Stimulated activated naive CD4-positive, alpha-beta T cell (primary cell): ENCODE measurements around the gene MAGEA2B.
"Not testable (repeated sequence)": the region's sequence is repeated elsewhere in the genome, so short reads cannot be mapped to it uniquely, and the experiment has no call there.

Source experiments
- DNase-seq, 6 experiments: peaks; one replicate each; lab custom pipeline; 2025; lab: John Stamatoyannopoulos, UW

MAGEA2B gene

GRCh38 chrX:152758918-152759317, 44.5 kb downstream of the MAGEA2B start, which contains the start of gene CSAG3:
CSAG3 (plus strand) TSS chrX:152759218.
- DNase-seq = not testable (repeated sequence)

- not testable (repeated sequence) for DNase-seq
Measured at GRCh38 chrX:152759544-152759943, 45.1 kb downstream of the MAGEA2B start.

- not testable (repeated sequence) for DNase-seq
Measured at GRCh38 chrX:152761582-152761981, 47.2 kb downstream of the MAGEA2B start.

- DNase-seq = not testable (repeated sequence)
Measured at GRCh38 chrX:152766562-152766961, 52.1 kb downstream of the MAGEA2B start.
